SK-N-SH treated with all-trans-retinoic acid at 6 μM for 48 hours (cell line): ENCODE results near the gene ENO2.

Source experiments
- ATAC-seq: fragments of 200-7000 bp; cut with Tn5 transposase; 3 replicates; pipeline ENCODE4 v1.9.1; 2020; ENCODE audit warnings: mild to moderate bottlenecking, moderate library complexity
- ARNTL ChIP-seq: fragments of 450-650 bp; formaldehyde crosslinking; IDR thresholded peaks from 2 replicates; pipeline ENCODE4 v1.5.0; 2020; ENCODE audit warnings: low read depth, mild to moderate bottlenecking, moderate library complexity, borderline replicate concordance
- BACH2 ChIP-seq: fragments of 250-450 bp; sonication (Bioruptor Pico); IDR thresholded peaks from 2 replicates; pipeline ENCODE4 v1.9.0; 2021; ENCODE audit warnings: mild to moderate bottlenecking, borderline replicate concordance
- CSDC2 ChIP-seq: fragments of 250-450 bp; sonication (Bioruptor Pico); IDR thresholded peaks from 2 replicates; pipeline ENCODE4 v1.5.0; 2020; ENCODE audit warnings: mild to moderate bottlenecking, moderate library complexity
- CSRNP3 ChIP-seq: fragments of 250-450 bp; sonication (Bioruptor Pico); IDR thresholded peaks from 2 replicates; pipeline ENCODE4 v1.5.1; 2021; ENCODE audit warnings: mild to moderate bottlenecking, moderate library complexity
- GLIS3 ChIP-seq: fragments of 250-450 bp; sonication (Bioruptor Pico); IDR thresholded peaks from 2 replicates; pipeline ENCODE4 v1.5.0; 2020; ENCODE audit warnings: mild to moderate bottlenecking, moderate library complexity
- OSR1 ChIP-seq: fragments of 250-450 bp; sonication (Bioruptor Pico); IDR thresholded peaks from 2 replicates; pipeline ENCODE4 v1.8.0; 2022; ENCODE audit warnings: moderate library complexity, mild to moderate bottlenecking, inconsistent platforms
- PATZ1 ChIP-seq: fragments of 250-450 bp; sonication (Bioruptor Pico); IDR thresholded peaks from 2 replicates; pipeline ENCODE4 v1.8.0; 2020; ENCODE audit warnings: mild to moderate bottlenecking, moderate library complexity, borderline replicate concordance
- PPARA ChIP-seq: fragments of 250-450 bp; sonication (Bioruptor Pico); IDR thresholded peaks from 2 replicates; pipeline ENCODE4 v1.5.0; 2020; ENCODE audit warnings: mild to moderate bottlenecking, borderline replicate concordance
- RARB ChIP-seq: fragments of 250-450 bp; sonication (Bioruptor Pico); IDR thresholded peaks from 2 replicates; pipeline ENCODE4 v1.8.0; 2021; ENCODE audit warnings: mild to moderate bottlenecking, moderate library complexity
- SNAI2 ChIP-seq: fragments of 250-450 bp; sonication (Bioruptor Pico); IDR thresholded peaks from 2 replicates; pipeline ENCODE4 v1.5.0; 2020; ENCODE audit warnings: mild to moderate bottlenecking, moderate library complexity
- TOX ChIP-seq: fragments of 250-450 bp; sonication (Bioruptor Pico); IDR thresholded peaks from 2 replicates; pipeline ENCODE4 v1.8.0; 2021; ENCODE audit warnings: mild to moderate bottlenecking, moderate library complexity, borderline replicate concordance
- ZC3H10 ChIP-seq: fragments of 250-450 bp; sonication (Bioruptor Pico); IDR thresholded peaks from 2 replicates; pipeline ENCODE4 v1.5.1; 2021; ENCODE audit warnings: mild to moderate bottlenecking, moderate library complexity
- ZFP3 ChIP-seq: fragments of 250-450 bp; sonication (Bioruptor Pico); IDR thresholded peaks from 2 replicates; pipeline ENCODE4 v1.5.0; 2020; ENCODE audit warnings: mild to moderate bottlenecking, moderate library complexity
- ZFP30 ChIP-seq: fragments of 450-650 bp; formaldehyde crosslinking; IDR thresholded peaks from 2 replicates; pipeline ENCODE4 v1.5.0; 2022; ENCODE audit warnings: mild to moderate bottlenecking, moderate library complexity
- ZNF565 ChIP-seq: fragments of 450-650 bp; formaldehyde crosslinking; conservative IDR thresholded peaks from 2 replicates; pipeline ENCODE4 v1.5.0; 2020; ENCODE audit warnings: low read depth, mild to moderate bottlenecking, moderate library complexity
- ZNF70 ChIP-seq: fragments of 450-650 bp; formaldehyde crosslinking; IDR thresholded peaks from 2 replicates; pipeline ENCODE4 v1.5.0; 2020; ENCODE audit warnings: mild to moderate bottlenecking, moderate library complexity
- ZNF8 ChIP-seq: fragments of 450-650 bp; formaldehyde crosslinking; IDR thresholded peaks from 2 replicates; pipeline ENCODE4 v1.5.0; 2020; ENCODE audit warnings: mild to moderate bottlenecking, moderate library complexity
- TF ChIP-seq, protein P1 (sequence below): fragments of 250-450 bp; sonication (Bioruptor Pico); IDR thresholded peaks from 2 replicates; pipeline ENCODE4 v1.5.0; 2020; ENCODE audit warnings: mild to moderate bottlenecking, moderate library complexity
- TF ChIP-seq, protein P2 (sequence below): fragments of 250-450 bp; sonication (Bioruptor Pico); IDR thresholded peaks from 2 replicates; pipeline ENCODE4 v1.5.1; 2020; ENCODE audit warnings: low read depth, mild to moderate bottlenecking, moderate library complexity
- TF ChIP-seq, protein P3 (sequence below): fragments of 250-450 bp; sonication (Bioruptor Pico); IDR thresholded peaks from 2 replicates; pipeline ENCODE4 v1.8.0; 2021; ENCODE audit warnings: low read depth, mild to moderate bottlenecking, moderate library complexity, borderline replicate concordance

ENO2 gene

GRCh38 chr12:6932766-6933165, 18.4 kb downstream of the ENO2 start:
- no peak for TF ChIP-seq BACH2 (CRISPR knock-in tag)
- no peak for TF ChIP-seq ZNF565 (CRISPR knock-in tag)
- TF ChIP-seq ZNF70 (CRISPR knock-in tag): no peak
- no peak for TF ChIP-seq ZNF8 (CRISPR knock-in tag)
- no peak for TF ChIP-seq ZFP30 (CRISPR knock-in tag)
- TF ChIP-seq CSDC2 (CRISPR knock-in tag): no peak
- no peak for TF ChIP-seq ZFP3 (CRISPR knock-in tag)
- TF ChIP-seq ARNTL (CRISPR knock-in tag): no peak
- no peak for TF ChIP-seq CSRNP3
- TF ChIP-seq ZC3H10: no peak
- TF ChIP-seq, protein P1, sequence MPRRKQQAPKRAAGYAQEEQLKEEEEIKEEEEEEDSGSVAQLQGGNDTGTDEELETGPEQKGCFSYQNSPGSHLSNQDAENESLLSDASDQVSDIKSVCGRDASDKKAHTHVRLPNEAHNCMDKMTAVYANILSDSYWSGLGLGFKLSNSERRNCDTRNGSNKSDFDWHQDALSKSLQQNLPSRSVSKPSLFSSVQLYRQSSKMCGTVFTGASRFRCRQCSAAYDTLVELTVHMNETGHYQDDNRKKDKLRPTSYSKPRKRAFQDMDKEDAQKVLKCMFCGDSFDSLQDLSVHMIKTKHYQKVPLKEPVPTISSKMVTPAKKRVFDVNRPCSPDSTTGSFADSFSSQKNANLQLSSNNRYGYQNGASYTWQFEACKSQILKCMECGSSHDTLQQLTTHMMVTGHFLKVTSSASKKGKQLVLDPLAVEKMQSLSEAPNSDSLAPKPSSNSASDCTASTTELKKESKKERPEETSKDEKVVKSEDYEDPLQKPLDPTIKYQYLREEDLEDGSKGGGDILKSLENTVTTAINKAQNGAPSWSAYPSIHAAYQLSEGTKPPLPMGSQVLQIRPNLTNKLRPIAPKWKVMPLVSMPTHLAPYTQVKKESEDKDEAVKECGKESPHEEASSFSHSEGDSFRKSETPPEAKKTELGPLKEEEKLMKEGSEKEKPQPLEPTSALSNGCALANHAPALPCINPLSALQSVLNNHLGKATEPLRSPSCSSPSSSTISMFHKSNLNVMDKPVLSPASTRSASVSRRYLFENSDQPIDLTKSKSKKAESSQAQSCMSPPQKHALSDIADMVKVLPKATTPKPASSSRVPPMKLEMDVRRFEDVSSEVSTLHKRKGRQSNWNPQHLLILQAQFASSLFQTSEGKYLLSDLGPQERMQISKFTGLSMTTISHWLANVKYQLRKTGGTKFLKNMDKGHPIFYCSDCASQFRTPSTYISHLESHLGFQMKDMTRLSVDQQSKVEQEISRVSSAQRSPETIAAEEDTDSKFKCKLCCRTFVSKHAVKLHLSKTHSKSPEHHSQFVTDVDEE (CRISPR knock-in tag): no peak
- no peak for TF ChIP-seq PATZ1
- TF ChIP-seq RARB: no peak
- TF ChIP-seq TOX (CRISPR knock-in tag): no peak
- no peak for ATAC-seq

GRCh38 chr12:6934110-6934509, 19.7 kb downstream of the ENO2 start:
- no peak for ATAC-seq
- TF ChIP-seq PATZ1: no peak
- no peak for TF ChIP-seq RARB
- no peak for TF ChIP-seq ZNF70 (CRISPR knock-in tag)
- TF ChIP-seq GLIS3 (CRISPR knock-in tag): no peak
- no peak for TF ChIP-seq ZC3H10
- no peak for TF ChIP-seq ZNF8 (CRISPR knock-in tag)
- no peak for TF ChIP-seq TOX (CRISPR knock-in tag)
- no peak for TF ChIP-seq CSDC2 (CRISPR knock-in tag)
- TF ChIP-seq OSR1 (CRISPR knock-in tag): no peak
- no peak for TF ChIP-seq PPARA
- TF ChIP-seq BACH2 (CRISPR knock-in tag): no peak
- no peak for TF ChIP-seq ARNTL (CRISPR knock-in tag)
- TF ChIP-seq CSRNP3: no peak
- TF ChIP-seq, protein P2, sequence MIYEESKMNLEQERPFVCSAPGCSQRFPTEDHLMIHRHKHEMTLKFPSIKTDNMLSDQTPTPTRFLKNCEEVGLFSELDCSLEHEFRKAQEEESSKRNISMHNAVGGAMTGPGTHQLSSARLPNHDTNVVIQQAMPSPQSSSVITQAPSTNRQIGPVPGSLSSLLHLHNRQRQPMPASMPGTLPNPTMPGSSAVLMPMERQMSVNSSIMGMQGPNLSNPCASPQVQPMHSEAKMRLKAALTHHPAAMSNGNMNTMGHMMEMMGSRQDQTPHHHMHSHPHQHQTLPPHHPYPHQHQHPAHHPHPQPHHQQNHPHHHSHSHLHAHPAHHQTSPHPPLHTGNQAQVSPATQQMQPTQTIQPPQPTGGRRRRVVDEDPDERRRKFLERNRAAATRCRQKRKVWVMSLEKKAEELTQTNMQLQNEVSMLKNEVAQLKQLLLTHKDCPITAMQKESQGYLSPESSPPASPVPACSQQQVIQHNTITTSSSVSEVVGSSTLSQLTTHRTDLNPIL: no peak
- TF ChIP-seq, protein P3, sequence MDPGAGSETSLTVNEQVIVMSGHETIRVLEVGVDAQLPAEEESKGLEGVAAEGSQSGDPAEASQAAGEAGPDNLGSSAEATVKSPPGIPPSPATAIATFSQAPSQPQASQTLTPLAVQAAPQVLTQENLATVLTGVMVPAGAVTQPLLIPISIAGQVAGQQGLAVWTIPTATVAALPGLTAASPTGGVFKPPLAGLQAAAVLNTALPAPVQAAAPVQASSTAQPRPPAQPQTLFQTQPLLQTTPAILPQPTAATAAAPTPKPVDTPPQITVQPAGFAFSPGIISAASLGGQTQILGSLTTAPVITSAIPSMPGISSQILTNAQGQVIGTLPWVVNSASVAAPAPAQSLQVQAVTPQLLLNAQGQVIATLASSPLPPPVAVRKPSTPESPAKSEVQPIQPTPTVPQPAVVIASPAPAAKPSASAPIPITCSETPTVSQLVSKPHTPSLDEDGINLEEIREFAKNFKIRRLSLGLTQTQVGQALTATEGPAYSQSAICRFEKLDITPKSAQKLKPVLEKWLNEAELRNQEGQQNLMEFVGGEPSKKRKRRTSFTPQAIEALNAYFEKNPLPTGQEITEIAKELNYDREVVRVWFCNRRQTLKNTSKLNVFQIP (CRISPR knock-in tag): no peak
- no peak for TF ChIP-seq ZFP3 (CRISPR knock-in tag)
- TF ChIP-seq SNAI2 (CRISPR knock-in tag): no peak
- no peak for TF ChIP-seq ZFP30 (CRISPR knock-in tag)
- TF ChIP-seq ZNF565 (CRISPR knock-in tag): no peak
